ENCODE results near the gene SOX3. TPM values are rescaled to one million over a fixed set of nuclear protein-coding genes. Genes with fewer than 3 reads are reported as not detected.

Gene SOX3
- total RNA-seq, 1 experiment from 2014 or later, result not detected

GRCh38 chrX:140509468-140510305 lies 4.8 kb upstream of the SOX3 start:
- H3K9me2 ChIP-seq (ENCODE audit: insufficient read depth), result no peaks in the 10 kb centered on the region
- no peaks in the 10 kb centered on the region for H3K4me1 ChIP-seq (ENCODE audit: control insufficient read depth in 1 of 2, insufficient read depth in 2 of 2, low read length in 2 of 2)
- DNase-seq (ENCODE audit: low read depth, low spot score) (no peak), ATAC-seq (no peak)
- no peaks in the 10 kb centered on the region for H3K36me3 ChIP-seq (ENCODE audit: control insufficient read depth in 1 of 2, insufficient read depth in 2 of 2, low read length in 2 of 2)
- no peak overlapping the region for H3K27ac ChIP-seq (ENCODE audit: low read depth, low read length)
- no peaks in the 10 kb centered on the region for H3K79me2 ChIP-seq (ENCODE audit: insufficient read depth, low read length)
- H3K27me3 ChIP-seq (ENCODE audit: insufficient read depth, low read length), result no peaks in the 10 kb centered on the region
- no peak overlapping the region for H3K4me3 ChIP-seq (replicated peaks in 1 of 2; ENCODE audit: low read depth in 1 of 2, low read length in 2 of 2)
- TF ChIP-seq ATF3 (IDR thresholded peaks at IDR 0.05) (no peak), ELF1 (IDR thresholded peaks at IDR 0.05; ENCODE audit: borderline replicate concordance, low read depth) (no peak), RAD21 (IDR thresholded peaks at IDR 0.05; ENCODE audit: low read depth) (no peak), CTCF (IDR thresholded peaks at IDR 0.05 in 2 of 3, conservative IDR thresholded peaks at IDR 0.05 in 1 of 3; ENCODE audit: borderline replicate concordance in 1 of 3, insufficient read depth in 1 of 3, low read depth in 2 of 3, low read length in 2 of 3) (no peak), SRF (IDR thresholded peaks at IDR 0.05; ENCODE audit: low read depth) (no peak), CEBPB (IDR thresholded peaks at IDR 0.05; ENCODE audit: low read depth) (no peak), REST (IDR thresholded peaks at IDR 0.05; ENCODE audit: low read depth) (no peak), FOSL1 (IDR thresholded peaks at IDR 0.05; ENCODE audit: low read depth) (no peak), SP1 (IDR thresholded peaks at IDR 0.05; ENCODE audit: low read depth) (no peak), CBX3 (IDR thresholded peaks at IDR 0.05; ENCODE audit: low read depth) (no peak), EGR1 (IDR thresholded peaks at IDR 0.05; ENCODE audit: low read depth) (no peak)
- intact Hi-C loops (cut with micrococcal nuclease), result no loop called here
- no peak overlapping the region for H3K4me2 ChIP-seq (ENCODE audit: low read length)
- H3K9me3 ChIP-seq (ENCODE audit: control insufficient read depth in 1 of 2, insufficient read depth in 1 of 2, low read depth in 1 of 2, low read length in 2 of 2), result no peaks in the 10 kb centered on the region
- H3K9ac ChIP-seq (ENCODE audit: low read length), result no peak overlapping the region
- no TSS peak for BruUV-seq (replicated peaks)
- no peaks in the 10 kb centered on the region for H4K20me1 ChIP-seq (ENCODE audit: insufficient read depth)
- ChIA-PET RAD21 (ENCODE audit: low non-redundant PET in 1 of 2, low total read pairs in 2 of 2, uncharacterized antibody in 2 of 2, unreplicated experiment in 2 of 2) (no interaction called here), CTCF (no interaction called here), POLR2A (no interaction called here)
- no peak overlapping the region for H2AFZ ChIP-seq (ENCODE audit: low read depth, low read length, poor library complexity, severe bottlenecking)
